Amniotic stem cell (primary cell): ENCODE results near the gene ZSWIM6.

Experiments
- DNase-seq: peaks from one replicate; lab custom pipeline; 2025; lab: John Stamatoyannopoulos, UW

Gene ZSWIM6

DNA sequence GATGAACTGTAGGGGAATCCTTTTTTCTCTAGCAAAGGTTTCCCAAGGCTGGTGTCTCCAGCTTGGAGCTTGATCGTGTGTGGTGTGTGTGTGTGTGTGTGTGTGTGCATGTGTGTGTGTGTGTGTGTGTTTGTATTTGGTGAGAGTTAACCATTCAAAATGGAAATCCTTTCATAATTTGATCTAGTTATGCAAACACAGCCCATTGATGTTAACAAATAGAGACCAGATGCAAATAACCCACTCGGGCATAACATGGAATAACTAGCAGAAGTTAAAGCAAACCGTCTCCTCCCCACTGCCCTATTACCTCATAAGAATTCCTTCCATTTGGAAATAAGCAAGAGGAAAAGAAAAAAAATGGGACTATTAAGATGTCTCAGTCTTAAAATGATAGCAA is 24.9 kb upstream of the ZSWIM6 start:
- DNase-seq, result no peak

DNA sequence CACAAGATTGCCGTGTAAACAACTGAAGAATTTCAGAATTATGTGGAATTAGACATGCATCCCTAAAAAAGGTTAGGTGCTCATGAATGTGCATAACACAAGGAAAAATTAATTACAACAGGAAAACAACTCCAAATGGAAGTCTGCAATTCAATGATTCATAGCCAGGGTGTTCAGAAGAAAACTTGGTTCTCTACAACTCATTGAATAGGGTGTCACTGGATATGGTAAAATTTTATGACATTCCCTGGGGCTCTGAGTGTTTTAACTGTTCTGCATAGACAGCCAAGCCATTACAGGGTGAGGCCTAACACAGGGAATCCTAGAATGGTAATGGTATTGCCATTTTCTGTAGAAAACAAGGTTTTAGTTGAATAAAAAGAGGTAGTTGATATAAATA is 24.4 kb upstream of the ZSWIM6 start:
- no peak for DNase-seq

DNA sequence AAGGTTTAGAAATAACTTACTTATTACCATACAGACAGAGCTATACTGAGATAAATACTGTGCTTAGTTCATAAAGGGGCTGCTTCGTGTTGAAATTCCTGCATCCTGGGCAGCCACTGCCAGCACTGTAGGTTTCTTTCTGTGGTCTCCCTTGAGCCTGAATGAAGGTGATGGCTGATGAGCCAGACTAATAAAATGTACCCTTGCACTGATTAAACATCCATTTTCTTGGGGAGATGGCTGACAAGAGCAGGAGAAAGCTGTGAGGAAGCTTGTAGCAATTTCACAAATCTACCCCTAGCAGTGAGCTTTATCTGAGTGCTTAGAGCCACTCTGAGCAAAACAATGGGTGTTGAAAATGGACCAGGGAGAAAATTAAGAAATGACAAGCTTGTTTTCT is 23.3 kb upstream of the ZSWIM6 start:
- DNase-seq, result no peak

DNA sequence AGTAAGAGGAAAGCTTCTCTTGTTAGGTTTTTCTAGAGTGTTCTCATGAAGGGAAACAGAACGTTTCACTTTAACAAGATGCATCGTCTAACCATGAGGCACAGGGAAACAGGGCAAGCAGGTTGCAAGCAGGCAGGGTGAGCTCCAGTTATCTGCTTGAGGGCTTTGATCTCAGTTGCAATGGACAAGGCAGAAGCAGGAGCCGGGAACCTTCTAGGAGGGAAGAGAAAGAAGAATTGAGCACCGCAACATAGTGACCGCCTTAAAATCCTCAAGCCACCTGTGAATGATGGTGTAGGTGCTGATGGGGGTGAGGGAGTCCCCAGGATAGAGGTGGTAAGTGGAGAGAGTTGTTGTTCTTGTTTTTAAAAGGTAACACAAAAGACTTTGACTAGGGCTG is 22.9 kb upstream of the ZSWIM6 start:
- no peak for DNase-seq

DNA sequence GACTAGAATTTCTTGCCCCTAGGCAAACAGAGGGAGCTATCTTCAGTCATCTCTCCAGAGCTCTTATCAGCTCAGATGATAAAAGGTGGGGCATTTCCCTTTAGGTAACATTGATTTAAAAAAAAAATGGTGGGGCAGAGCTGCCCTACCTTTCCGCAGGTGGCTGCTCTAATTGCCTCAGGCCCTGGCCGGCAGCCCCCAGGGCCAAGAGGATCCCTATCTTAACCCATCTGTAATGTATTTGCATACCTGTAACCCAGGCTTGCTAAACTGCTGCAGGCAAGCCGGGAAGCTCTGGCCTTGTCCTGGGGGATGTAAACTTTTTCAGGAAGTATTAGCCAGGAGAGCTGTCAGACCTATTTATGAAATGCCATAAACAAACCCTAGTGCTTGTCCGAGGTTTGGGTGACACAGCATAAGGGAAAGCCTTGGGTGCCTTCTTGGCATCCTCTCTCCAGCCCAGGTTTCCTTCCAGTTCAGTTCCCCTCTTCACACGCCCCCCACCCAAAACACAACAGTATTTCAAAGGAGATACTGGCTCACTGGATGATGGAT is 20.9 kb upstream of the ZSWIM6 start:
- no peak for DNase-seq

DNA sequence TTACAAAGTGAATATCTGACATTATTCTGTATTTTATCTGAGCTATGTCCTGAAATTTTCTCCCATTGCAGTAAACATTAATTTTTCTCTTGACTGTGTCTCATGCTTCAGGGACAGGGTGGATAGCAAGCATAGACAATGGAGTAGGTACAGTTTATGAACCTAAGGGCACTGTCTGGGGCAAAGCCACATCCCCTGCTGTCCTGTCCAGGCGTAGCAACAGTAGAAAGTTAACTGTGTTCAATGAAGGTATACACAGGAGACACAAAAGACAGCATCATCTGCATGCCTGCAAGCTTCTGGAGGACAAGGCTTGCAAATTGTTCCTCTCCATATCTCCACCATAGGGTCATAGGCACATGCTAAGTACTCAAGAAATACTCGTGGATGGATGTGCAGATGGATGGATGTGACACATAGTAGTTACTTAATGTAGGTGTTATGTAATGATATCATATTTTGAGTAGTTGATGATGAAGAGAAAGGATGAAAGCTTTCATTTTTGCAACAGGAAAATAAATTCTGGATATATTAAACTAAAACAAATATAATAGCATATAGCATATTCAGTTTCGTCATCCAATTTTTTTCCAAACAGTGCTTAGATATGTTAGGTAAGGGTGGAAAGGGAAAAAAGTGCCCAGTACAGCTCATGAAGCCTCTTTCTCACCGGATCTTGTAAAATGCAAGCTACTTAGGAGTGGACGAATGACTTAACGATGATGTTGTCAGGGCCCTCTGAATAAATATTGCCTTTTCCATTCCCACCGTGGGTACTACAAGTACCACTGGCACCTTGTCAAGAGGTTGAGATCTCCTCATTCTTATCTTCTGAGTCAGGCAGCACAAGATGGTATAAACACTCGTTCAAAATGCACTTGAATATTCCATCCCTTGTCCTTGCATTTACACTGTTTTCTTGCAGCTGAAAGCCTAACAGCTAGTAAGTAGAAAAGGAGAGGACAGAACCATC is 19.9 kb upstream of the ZSWIM6 start:
- DNase-seq, result no peak

DNA sequence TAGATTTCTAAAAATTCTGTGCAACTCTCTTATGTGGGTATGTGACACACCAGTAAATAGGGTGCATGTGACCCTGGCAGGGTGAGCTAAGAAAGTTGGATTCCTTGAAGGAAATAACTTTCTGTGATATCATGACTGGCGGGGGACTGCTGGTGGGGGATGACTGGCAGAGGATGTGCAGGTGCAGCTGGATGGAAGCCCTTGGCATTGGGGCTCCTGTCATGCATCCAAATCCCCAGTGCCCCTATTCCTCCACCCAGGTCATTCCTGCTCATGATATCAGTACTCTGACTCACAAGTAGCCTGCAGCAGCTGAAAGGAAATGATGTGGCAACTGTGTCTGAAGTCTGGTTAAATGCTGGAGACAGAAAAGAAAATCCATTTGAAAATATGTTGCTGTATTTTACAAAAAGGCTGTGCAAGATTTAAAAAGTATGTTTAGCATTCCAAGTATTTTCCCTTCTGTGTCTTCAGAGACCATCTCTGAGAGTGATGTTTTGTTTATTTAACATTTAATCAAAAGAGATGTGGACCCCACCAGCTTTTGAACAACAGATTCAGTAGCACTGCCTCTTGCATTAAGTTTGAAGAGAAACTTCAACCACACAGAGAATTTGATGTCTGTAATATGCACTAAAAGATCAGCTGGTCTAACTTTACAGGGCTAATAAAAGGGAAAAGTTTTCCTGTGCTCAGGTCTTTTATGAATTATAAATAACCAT is 17.9 kb upstream of the ZSWIM6 start:
- DNase-seq, result peak; percentile 66

DNA sequence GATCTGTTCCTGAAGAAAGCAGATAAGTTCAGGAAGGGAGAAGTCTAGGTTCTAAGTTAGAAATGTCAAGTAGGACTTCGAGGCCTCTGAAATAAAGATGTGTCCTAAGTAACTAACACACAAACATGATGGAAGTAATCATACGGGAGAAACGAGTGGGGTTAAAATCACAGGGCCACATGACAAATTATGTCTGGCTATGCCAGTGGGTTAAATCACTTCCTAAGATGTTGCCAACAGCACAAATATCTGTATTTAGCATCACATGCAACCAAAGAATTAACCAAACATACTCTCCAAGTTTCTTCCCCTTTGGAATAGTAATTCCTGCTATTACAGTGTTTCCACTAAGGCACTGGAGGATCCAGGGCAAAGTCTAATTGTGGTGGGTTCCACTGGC is 13.7 kb upstream of the ZSWIM6 start:
- DNase-seq, result no peak

DNA sequence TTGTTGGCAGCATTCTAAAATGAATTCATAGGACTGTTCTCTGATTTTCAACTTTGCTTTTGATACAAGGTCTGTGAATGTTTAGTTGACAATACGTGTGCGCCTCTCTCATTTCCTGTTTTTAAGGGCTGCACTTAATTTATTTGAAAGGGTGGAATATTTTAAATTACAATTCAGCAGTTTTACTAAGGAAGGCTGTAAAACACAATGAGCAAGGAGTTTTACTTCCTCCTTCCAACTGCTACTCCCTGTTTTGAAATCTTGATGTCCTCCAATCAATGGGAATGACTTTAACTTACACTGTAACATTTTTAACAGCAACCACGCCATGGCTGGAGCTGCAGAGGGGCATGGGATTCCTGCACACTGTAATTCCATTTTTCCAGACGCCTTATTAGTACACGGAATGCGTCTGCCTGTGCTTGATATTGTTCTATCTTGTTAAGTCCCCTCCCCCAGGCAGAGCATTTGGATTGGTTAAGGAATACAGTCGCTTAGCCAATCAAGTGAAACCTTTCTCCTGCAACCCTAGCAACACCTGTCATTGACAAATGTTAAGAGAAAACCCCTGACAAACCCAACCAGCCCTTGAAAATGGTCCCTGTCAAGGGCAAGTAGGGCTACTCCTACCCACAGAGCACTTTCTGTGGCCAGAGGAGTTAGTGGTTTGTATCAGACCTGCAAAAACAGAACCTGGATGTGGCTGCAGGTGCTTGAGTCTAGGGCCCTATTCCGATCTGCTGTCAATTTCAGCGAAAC is 12.5 kb upstream of the ZSWIM6 start:
- DNase-seq, result no peak

DNA sequence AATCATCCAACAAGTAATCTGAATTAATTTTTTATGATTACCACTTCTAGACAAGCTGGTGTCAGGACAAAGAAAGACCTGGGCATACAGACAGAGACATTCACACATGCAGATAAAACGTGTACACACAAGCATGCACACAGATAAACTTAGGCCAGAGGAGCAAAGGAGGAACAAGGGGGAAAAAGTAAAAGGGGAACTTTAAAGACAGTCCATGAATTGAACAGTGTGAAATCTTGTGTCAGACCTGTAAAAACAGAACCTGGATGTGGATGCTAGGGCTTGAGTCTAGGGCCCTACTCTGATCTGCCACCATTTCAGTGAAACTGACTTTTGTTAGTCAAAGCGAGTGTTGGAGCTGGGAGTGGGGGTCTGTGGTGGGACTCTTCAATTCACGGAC is 11.2 kb upstream of the ZSWIM6 start:
- DNase-seq, result no peak

DNA sequence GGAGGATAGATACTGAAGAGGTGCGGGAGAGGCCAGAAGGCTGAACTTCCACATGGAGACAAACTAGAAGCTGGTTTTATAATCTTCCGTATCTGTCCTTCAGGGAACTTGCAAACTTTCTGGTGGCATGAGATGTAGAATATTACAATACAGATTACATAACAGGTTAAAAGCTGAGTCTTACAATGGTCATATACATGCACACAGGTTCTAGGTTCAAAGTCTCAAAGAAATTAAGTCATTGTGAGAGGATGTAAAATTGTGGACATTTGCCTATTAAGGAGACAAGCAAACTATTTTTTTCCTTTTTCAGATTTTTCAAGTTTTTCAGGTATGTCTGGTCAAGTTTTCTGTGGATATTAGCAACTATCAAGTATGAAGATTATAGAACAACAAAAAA is 10.4 kb upstream of the ZSWIM6 start:
- no peak for DNase-seq

DNA sequence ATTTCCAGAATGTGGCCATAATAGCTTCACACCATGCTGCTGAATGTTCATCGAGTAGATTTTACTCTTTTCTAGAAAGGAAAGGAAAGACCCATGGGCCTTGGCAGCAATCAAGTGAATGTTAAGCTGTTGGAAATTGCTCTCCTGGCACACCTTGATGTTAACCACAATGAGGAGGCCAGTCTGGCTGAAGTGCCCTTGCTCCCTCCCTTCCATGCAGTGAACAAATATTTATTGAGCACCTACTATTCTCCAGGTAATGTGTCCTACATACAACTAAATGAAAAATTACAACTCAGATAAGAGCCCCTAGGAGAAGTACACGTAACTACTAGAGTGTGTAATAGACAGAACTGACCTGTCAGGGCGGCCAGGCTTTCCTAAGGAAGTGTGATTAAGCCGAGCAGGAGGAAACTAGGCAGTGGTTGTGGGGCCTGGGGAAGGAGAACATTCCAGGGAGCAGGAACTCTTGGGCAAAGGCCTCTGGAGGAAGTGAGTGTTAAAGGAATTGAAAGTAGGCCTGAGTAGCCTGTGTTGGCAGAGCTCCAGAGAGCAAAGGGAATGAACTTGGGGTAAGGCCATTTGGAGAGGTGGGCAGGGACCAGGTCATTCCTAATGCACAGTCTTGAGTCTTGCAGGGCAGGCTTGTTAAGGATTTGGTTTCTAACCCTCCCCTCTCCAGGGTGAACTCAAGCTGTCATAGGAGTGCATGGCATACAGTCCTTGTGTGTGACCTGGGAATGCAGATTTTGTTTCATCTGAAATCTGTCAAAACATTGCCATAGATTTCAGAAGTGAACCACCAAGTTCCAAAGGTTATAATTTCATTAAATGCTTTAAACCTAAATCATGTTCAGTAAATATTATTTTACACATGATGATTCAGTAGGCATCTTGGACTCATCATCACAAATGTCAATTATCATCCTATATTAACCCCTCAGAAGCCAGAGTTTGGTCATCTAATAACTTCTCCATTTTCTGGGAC is 9.0 kb upstream of the ZSWIM6 start:
- DNase-seq, result no peak

DNA sequence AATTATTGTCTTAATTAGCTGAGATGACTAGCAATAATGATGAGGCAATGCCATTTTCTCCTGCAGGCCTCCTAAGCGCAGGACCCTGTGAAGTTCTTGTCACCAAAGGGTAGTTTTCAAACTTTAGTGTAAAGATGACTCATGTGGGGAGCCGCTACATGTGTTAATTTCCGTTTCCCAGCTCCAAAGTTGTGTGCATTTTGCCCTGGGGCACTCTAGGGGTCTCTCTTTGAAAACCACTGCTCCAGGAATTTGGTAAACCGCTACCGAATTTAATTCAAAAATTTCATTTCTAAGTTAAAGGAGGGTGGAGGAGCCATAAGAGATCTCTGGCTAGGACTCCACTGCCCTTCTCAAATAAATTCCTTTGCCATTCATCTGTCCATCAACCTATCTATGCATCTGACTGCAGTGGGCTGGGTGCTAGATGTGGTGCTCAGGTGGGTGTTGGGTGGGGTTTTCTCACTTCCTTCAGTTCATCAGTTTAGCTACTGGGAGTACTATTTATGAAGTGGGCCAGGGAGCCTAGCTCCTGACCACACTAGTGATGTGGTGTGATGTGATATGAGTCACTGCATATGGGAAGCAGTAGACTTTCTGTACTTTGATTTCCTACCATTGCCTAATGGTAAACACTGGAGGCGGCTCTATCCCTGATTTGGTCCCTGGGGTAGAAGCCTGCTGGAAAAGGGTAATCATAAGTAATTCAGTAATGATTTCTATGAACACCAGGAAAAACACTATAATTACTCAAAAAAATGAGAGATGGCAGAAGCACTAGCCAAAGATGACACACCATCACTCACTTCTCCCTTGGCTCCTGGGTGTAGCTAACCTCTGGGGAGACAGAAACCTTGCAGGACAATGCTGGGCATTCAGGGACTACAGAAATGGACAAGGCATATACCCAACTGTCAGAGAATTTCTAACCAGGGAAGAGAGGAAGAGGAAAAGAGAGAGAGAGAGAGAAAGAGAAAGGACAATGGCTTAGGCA is 4.0 kb upstream of the ZSWIM6 start:
- DNase-seq, result no peak

DNA sequence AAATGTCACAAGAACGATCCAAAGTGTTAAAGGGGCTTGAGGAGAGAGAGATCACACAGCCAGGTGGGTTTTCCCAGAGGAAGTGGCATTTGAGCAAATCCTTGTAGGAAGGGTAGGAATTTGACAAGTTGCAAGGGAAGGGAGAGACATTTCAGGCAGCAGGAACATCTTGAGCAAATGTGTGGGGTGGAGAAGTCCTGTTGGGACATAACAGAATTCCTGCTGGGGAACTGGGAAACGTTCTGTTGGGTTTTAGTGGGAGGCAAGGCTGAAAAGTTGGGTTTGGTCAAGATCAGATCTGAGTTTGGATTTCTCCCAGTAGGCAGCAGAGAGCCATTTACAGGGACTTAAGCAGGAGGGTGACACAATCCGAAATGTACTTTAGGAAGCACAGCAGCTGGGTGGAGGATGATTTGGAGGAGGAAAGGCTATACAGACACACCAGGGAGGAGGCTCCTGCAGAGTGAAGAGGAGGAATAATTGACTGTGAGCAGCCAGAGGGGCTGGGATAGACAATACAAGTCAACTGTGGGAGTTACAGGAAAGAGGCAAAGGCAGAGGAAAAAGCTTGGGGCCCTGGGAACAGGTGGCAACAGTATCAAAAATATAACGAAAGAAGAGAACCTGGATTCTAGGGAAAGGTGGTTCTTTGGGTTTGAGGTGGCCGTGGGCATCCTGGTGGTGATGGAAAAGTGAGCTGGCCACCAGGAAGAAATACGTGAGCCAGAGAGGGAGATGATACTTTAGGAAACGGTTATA is 3.1 kb upstream of the ZSWIM6 start:
- no peak for DNase-seq

DNA sequence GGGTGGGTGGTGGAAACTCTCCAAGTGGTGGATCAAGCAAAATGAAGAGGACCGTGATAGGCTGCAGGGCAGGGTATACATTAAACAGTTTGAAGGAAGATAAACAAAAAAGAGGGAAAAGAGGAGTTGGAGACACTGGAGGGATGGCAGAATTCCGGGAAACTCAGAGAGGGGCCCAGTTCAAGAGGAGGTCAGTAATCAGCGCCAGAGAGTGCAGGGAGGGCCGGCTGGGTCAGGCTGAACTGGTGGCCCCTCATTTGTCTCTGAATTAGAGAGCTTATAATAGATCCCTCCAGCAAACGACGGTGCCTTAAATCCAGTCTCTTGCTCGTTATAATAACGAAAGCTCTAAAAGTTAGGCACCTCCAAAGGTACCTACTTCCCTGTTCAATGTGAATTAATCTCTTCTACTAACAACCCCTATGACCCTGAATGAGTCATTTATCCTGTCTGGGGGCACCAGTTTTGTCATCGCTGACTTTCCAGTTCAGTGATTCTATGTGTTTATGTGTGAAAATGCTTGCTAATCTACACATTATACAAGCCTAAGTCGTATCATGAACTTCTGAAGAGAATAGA is 2.4 kb upstream of the ZSWIM6 start:
- DNase-seq, result no peak

DNA sequence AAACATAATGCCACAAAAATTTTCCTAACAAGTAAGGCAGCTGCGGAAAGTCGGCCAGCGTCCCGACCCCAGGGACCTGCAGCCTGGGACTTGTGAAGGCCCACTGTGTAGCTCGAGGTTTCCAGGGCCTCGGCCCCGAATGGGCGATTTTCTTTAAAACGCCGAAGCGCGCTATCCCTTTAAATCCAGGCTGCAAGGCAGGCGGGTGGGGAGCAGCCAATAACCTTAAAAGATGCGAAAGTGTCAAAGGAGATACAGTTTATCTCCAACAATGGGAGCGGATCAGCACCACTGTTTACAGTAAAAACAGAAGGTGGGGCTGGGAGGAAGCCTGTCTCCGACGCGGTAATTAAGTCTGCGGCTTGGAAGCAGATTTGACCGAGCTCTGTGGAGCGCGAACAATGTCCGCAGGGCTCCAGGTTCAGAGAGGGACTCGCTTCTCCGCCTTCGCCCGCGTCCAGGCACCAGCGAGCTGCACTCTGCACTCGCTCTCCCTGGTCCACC is 1.7 kb upstream of the ZSWIM6 start:
- DNase-seq, result no peak

DNA sequence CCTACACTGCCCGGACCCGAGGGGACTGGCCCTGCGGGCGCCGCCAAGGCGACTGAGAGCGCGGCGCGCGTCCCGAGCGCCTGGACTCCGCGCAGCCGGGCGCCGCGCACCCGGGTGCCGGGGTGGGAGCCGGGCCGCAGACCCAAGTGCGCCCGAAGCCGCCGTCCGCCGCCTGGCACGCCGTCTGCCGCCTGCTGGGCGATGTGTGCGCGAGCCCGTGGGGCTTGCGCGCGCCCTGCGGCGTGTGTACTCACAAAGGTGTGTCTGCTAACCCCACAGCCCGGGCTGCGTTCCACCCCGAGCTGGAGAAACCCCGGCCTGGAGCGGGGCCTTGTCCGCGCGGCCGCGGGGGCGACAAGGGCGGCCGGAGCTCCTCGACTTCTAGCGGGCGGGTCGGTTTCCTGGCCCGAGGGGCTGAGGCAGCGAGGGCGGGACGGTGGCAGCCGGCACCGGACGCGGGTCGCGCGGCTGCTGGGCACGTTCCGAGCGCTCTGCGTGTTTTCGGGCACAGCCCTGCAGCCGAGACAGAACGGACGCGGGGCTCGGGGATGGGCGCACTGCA is 1.1 kb upstream of the ZSWIM6 start:
- DNase-seq, result peak; percentile 51

DNA sequence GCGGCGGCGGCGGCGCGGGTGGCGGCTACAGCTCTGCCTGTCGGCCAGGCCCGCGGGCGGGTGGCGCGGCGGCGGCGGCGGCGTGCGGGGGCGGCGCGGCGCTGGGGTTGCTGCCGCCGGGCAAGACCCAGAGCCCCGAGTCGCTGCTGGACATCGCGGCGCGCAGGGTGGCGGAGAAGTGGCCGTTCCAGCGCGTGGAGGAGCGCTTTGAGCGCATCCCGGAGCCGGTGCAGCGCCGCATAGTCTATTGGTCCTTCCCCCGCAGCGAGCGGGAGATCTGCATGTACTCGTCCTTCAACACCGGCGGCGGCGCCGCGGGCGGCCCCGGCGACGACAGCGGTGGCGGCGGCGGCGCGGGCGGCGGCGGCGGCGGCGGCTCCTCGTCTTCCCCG is 296 bp downstream of the ZSWIM6 start:
- no peak for DNase-seq
